ENCODE measurements around the gene FAF1. TPM values are rescaled to one million over a fixed set of nuclear protein-coding genes. Genes with fewer than 3 reads are reported as not detected.

Gene FAF1
- total and polyA plus RNA-seq, 4 donors, result 8.6 to 45.0 (median 18.2) TPM

DNA sequence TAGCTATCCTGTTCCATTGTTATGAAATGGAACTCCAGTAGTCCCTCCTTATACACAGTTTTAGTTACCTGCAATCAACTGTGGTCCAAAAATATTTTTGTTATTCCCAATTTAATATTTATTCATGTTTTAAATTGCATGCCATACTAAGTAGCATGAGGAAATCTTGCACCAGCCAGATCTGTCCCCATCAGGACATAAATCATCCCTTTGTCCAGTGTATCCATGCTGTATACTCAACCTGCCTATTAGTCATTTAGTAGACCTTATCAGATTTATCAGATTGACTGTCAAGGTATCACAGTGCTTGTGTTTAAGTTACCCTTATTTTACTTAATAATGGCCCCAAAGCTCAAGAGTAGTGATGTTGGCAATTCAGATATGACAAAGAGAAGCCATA is 328.9 kb downstream of the FAF1 start:
- DNase-seq (ENCODE audit: low spot score), result no peak
- Histone ChIP-seq H3K9me3 (ENCODE audit: control insufficient read depth in 4 of 4, low read length in 3 of 4) (no peaks in the 10 kb centered on the region), H3K36me3 (ENCODE audit: control insufficient read depth in 4 of 4, insufficient read depth in 3 of 4, low read depth in 1 of 4, low read length in 3 of 4) (no peaks in the 10 kb centered on the region), H3K27me3 (ENCODE audit: control insufficient read depth in 4 of 4, insufficient read depth in 4 of 4, low read length in 3 of 4) (no peaks in the 10 kb centered on the region), H3K9ac (ENCODE audit: low read depth in 1 of 2, low read length in 2 of 2) (no peak overlapping the region), H3K27ac (ENCODE audit: low read depth in 1 of 2, low read length in 2 of 2) (no peak overlapping the region), H3K4me3 (ENCODE audit: low read depth in 1 of 3, low read length in 3 of 3) (no peak overlapping the region), H3K4me1 (ENCODE audit: control insufficient read depth in 4 of 4, insufficient read depth in 4 of 4, low read length in 3 of 4) (no peaks in the 10 kb centered on the region)
- TF ChIP-seq FOXA1 (IDR thresholded peaks at IDR 0.05), result no peak
- TF ChIP-seq NR2F2 (IDR thresholded peaks at IDR 0.05), result no peak
- TF ChIP-seq, protein P1, sequence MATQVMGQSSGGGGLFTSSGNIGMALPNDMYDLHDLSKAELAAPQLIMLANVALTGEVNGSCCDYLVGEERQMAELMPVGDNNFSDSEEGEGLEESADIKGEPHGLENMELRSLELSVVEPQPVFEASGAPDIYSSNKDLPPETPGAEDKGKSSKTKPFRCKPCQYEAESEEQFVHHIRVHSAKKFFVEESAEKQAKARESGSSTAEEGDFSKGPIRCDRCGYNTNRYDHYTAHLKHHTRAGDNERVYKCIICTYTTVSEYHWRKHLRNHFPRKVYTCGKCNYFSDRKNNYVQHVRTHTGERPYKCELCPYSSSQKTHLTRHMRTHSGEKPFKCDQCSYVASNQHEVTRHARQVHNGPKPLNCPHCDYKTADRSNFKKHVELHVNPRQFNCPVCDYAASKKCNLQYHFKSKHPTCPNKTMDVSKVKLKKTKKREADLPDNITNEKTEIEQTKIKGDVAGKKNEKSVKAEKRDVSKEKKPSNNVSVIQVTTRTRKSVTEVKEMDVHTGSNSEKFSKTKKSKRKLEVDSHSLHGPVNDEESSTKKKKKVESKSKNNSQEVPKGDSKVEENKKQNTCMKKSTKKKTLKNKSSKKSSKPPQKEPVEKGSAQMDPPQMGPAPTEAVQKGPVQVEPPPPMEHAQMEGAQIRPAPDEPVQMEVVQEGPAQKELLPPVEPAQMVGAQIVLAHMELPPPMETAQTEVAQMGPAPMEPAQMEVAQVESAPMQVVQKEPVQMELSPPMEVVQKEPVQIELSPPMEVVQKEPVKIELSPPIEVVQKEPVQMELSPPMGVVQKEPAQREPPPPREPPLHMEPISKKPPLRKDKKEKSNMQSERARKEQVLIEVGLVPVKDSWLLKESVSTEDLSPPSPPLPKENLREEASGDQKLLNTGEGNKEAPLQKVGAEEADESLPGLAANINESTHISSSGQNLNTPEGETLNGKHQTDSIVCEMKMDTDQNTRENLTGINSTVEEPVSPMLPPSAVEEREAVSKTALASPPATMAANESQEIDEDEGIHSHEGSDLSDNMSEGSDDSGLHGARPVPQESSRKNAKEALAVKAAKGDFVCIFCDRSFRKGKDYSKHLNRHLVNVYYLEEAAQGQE (IDR thresholded peaks at IDR 0.05), result no peak
- TF ChIP-seq RXRA (IDR thresholded peaks at IDR 0.05), result no peak
- TF ChIP-seq SP1 (IDR thresholded peaks at IDR 0.05), result no peak
- no peak for TF ChIP-seq RAD21 (IDR thresholded peaks at IDR 0.05)

DNA sequence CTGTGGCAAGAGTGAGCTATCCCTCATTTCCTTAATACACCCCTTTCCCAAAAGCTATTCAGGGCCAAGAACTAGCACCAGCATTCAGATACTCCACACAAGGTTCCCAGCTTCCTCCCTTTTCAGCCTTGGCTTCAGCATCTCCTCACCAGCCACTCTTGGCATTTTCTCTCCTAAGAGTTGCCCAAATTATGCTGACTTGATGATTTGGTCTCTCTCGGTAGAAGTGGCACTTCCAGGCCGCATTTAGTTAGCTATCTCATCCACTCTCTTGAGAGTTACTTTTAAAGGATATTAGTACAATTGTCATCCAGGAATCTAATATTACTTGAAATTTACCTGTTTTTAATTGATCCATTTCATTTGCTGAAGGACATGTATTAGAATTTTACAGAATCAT is 337.8 kb downstream of the FAF1 start:
- WGBS, result over 99% methylated on average over 2 of the region's 2 CpGs
- no peak for DNase-seq (ENCODE audit: low spot score)
- no peaks in the 10 kb centered on the region for H3K36me3 ChIP-seq (ENCODE audit: control insufficient read depth in 4 of 4, insufficient read depth in 3 of 4, low read depth in 1 of 4, low read length in 3 of 4)
- TF ChIP-seq, protein P2, sequence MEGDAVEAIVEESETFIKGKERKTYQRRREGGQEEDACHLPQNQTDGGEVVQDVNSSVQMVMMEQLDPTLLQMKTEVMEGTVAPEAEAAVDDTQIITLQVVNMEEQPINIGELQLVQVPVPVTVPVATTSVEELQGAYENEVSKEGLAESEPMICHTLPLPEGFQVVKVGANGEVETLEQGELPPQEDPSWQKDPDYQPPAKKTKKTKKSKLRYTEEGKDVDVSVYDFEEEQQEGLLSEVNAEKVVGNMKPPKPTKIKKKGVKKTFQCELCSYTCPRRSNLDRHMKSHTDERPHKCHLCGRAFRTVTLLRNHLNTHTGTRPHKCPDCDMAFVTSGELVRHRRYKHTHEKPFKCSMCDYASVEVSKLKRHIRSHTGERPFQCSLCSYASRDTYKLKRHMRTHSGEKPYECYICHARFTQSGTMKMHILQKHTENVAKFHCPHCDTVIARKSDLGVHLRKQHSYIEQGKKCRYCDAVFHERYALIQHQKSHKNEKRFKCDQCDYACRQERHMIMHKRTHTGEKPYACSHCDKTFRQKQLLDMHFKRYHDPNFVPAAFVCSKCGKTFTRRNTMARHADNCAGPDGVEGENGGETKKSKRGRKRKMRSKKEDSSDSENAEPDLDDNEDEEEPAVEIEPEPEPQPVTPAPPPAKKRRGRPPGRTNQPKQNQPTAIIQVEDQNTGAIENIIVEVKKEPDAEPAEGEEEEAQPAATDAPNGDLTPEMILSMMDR (IDR thresholded peaks at IDR 0.05; ENCODE audit: low read depth, low read length, missing input control), result no peak
- TF ChIP-seq SP1 (IDR thresholded peaks at IDR 0.05) (no peak), YY1 (IDR thresholded peaks at IDR 0.05) (no peak)
- H3K27me3 ChIP-seq (ENCODE audit: control insufficient read depth in 4 of 4, insufficient read depth in 4 of 4, low read length in 3 of 4), result no peaks in the 10 kb centered on the region
- H3K9me3 ChIP-seq (ENCODE audit: control insufficient read depth in 4 of 4, low read length in 3 of 4), result no peaks in the 10 kb centered on the region
- no peaks in the 10 kb centered on the region for H3K4me1 ChIP-seq (ENCODE audit: control insufficient read depth in 4 of 4, insufficient read depth in 4 of 4, low read length in 3 of 4)
- no peak overlapping the region for H3K4me3 ChIP-seq (ENCODE audit: low read depth in 1 of 3, low read length in 3 of 3)
- H3K27ac ChIP-seq (ENCODE audit: low read depth in 1 of 2, low read length in 2 of 2), result no peak overlapping the region
- H3K9ac ChIP-seq (ENCODE audit: low read depth in 1 of 2, low read length in 2 of 2), result no peak overlapping the region

DNA sequence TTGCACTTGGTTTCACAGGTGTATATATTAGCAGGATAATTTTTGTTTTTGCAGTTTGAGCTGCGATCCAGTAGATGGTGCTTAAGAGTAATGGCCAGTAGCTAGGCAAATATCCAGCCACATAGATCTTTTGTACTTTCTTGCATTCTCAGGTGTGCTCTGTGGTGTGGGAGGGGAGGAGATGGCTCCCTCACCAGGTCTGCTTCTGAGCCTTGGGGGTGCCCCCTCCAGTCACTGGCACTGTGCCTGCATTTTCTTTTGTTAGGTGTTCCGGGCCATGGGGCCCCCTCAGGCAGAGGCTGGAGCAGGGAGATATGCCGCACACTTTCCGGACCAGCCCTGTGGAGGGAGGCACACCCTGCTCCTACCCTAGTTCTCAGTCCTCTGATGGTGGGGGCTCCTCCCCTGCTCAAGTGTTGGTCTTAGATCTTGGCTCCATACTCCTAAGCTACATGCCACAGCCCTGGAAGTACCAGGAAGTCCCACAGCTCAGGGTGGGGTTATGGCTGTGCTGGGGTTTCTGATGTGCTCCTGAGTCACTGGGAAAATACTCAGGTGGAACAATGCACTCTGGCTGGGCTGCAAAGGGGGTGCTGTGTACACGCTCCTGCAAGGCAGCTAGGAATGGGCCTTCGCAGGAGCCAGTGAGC is 339.3 kb downstream of the FAF1 start:
- H3K4me1 ChIP-seq (ENCODE audit: control insufficient read depth in 4 of 4, insufficient read depth in 4 of 4, low read length in 3 of 4), result no peaks in the 10 kb centered on the region
- TF ChIP-seq NR2F2 (IDR thresholded peaks at IDR 0.05), result no peak
- no peak for TF ChIP-seq SP1 (IDR thresholded peaks at IDR 0.05)
- TF ChIP-seq HNF4G (IDR thresholded peaks at IDR 0.05), result no peak
- TF ChIP-seq, protein P2 (IDR thresholded peaks at IDR 0.05; ENCODE audit: low read depth, low read length, missing input control), result peak; percentile 38
- TF ChIP-seq HNF4A (conservative IDR thresholded peaks at IDR 0.05), result no peak
- TF ChIP-seq JUND (IDR thresholded peaks at IDR 0.05), result no peak
- TF ChIP-seq, protein P1 (IDR thresholded peaks at IDR 0.05), result no peak
- peak; percentile 59 to 78 for TF ChIP-seq RAD21 (IDR thresholded peaks at IDR 0.05)
- no peak for TF ChIP-seq FOXA1 (IDR thresholded peaks at IDR 0.05)
- H3K9ac ChIP-seq (ENCODE audit: low read depth in 1 of 2, low read length in 2 of 2), result no peak overlapping the region
- no peak overlapping the region for H3K27ac ChIP-seq (ENCODE audit: low read depth in 1 of 2, low read length in 2 of 2)
- 90% methylated on average over 6 of the region's 6 CpGs for WGBS
- no peaks in the 10 kb centered on the region for H3K9me3 ChIP-seq (ENCODE audit: control insufficient read depth in 4 of 4, low read length in 3 of 4)
- H3K36me3 ChIP-seq (ENCODE audit: control insufficient read depth in 4 of 4, insufficient read depth in 3 of 4, low read depth in 1 of 4, low read length in 3 of 4), result no peaks in the 10 kb centered on the region
- DNase-seq (ENCODE audit: low spot score), result peak; percentile 67
- H3K27me3 ChIP-seq (ENCODE audit: control insufficient read depth in 4 of 4, insufficient read depth in 4 of 4, low read length in 3 of 4), result no peaks in the 10 kb centered on the region
- H3K4me3 ChIP-seq (ENCODE audit: low read depth in 1 of 3, low read length in 3 of 3), result no peak overlapping the region

Measured in liver (tissue), 9 donors.